Eye (tissue), 1 donor: ENCODE data around the gene CCDC18.
"Not testable (repeated sequence)": the region's sequence is repeated elsewhere in the genome, so short reads cannot be mapped to it uniquely, and the experiment has no call there.

Experiments used
- DNase-seq: peaks from one replicate; pipeline ENCODE4 v3.0.0-alpha.2; 2015

The CCDC18 gene

DNA sequence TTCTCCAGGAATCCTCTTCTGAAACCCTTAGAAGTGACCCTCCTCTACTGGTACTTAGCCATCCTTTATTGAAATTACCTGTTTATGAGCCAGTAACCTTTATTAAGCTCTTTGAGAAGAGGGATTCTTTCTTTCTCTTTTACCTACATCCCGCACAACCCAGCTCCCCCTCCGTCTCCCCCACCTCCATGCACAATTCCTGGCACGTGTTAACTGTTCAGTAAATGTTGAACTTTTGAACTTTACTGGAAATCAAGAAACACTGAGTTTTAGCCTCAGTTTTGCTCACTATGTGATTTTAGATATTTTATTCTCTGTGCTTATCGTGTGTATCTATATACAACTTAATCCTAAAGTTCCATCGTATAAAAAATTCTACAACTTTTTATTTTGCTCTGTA lies 2.1 kb upstream of the CCDC18 start:
- DNase-seq, result peak; percentile 42

DNA sequence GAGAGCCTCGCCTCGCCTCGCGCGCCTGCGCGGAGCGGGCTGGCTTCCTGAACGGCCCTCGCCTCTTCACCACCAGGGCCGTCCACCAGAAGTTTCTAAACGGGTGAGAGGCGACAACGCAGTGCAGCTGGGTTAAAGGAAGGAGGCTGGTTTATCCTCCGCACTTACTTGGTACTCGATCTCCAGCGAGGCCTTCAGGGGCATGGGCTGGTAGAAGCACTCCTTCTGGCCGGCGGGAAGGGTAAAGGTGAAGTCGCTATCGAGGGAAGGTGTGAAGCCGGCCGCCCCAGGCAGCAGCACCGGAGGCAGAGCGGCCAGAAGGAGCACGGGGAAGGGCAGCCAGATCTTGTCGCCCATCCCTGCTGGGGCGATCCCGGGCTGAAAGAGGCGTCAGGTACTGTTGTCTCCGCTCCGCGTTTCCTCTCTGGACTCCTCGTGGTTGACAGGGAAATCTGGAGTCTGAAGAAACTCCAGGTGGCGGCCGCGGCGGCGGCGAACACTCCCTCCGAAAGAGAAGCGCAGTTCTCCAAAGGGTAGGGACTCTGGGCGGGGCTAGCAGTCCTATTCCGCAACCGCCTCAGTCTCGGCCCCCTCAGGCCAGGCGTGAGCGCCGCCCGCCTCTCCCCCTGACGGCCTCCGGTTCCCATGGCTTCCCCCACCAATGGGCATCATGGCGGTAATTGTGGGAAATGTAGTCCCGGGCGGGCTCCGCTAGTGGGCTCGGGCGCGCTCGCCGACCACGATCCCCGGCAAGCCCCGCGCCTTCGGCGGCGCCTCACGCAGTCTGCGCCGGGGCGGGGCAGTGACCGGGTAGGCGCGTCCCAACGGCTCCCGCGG lies 420 bp upstream of the CCDC18 start, which contains the start of gene TMED5:
Gene TMED5 (minus strand): TSS at position 528 of the 837 bp plus-strand sequence. CDS start 171 bp downstream, at position 357.
- peak; percentile 99 for DNase-seq

DNA sequence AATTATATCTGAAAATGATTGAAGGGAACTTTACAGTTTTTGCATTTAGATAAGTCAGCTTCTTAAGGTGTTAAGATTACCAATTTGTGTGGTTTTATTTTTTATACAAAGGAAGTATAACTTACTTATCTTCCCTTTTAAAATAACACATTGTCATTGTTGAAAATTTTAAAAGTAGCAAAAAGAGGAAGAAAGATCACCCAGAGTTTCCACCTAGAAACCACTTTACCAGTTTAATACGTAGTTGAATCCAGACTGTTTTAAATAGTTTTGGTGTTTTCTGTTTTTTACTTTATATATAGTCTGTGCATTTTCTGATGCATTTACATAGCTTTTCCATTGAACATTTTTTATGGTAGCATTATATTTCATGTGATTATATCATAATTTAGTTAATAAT lies 6.1 kb downstream of the CCDC18 start:
- no peak for DNase-seq

DNA sequence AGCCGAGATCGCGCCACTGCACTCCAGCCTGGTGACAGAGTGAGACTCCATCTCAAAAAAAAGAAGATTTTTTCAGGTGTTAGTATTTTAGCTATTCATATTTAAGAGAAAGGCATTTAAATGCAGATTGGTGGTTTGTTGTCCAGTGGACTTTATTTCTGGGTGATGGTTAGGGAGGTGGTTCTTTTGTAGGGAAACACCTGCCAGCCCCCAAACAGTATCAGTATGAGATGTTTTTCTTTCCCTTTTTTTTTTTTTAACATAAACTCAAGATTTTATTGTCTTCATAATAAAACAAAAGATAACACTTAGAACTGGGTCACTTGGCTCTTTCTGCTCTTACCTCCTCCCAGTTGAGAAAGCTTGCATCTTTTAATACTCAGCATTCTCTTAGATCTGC lies 9.9 kb downstream of the CCDC18 start:
- no peak for DNase-seq

DNA sequence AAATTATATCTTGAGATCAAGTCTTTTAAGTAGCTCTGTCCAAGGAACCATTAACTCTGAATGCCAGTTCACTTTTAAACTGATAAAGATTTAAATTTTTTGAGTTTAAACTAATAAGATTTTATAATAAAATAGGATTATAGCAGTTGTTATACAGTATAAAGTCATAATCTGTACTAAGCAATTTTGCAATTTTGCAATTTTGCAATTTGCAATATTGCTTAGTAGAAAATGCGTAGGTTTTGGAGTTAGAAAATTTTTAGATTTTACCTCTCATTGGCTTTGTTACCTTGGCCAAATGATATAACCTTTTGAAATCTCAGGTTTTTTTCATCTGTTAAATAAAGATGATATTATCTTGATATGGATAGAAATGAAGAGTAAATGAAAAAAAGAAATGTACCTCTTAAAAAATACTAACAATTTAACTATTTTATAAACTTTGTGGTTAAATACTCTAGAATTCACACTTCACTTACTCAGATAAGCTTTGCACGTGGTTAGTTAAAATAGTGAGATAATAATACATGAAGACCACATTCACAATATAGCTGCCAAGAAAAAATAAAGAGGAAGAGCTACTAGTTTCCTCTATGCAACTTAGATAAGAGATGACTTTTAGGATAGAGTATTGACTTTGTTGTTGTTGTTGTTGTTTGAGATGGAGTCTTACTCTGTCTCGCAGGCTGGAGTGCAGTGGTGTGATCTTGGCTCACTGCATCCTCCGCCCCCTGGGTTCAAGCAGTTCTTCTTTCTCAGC lies 13.9 kb downstream of the CCDC18 start:
- no peak for DNase-seq

DNA sequence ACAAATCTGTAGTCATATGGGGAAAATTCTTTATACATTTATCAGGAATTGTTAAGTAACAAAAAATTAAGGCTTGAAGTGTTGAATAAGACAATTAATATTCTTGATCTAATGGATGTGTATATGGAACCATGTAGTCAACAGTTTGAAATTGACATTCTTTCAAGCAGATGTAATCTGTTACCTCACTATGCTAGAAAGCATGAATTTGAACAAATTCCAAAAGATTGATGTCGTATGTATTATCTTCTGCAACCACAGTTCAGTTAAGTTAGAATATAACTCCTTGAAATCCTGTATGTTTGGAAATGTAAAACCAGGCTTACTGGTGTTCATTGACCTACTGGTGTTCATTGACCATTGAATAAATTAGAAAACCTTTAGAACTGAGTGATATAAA lies 16.1 kb downstream of the CCDC18 start:
- DNase-seq, result no peak

DNA sequence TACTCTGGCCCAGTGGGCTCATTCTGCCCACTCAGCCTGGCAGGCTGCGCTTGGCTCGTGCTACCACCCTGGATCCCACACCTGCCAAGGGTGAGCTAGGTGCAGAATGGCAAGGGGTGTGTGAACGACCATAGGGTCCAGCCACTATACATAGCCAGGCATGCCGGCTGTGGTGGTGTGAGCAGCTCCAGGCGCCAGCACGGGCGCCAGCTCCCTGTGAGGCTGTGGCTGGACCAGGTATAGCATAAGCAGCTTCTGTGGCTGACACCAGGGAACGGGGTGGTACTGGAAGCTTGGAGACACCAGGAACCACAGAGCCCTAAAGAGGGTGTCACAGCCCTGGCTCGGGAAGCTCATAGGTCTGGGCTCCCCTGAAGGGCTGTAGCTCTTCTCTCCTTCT lies 18.6 kb downstream of the CCDC18 start:
- no peak for DNase-seq

DNA sequence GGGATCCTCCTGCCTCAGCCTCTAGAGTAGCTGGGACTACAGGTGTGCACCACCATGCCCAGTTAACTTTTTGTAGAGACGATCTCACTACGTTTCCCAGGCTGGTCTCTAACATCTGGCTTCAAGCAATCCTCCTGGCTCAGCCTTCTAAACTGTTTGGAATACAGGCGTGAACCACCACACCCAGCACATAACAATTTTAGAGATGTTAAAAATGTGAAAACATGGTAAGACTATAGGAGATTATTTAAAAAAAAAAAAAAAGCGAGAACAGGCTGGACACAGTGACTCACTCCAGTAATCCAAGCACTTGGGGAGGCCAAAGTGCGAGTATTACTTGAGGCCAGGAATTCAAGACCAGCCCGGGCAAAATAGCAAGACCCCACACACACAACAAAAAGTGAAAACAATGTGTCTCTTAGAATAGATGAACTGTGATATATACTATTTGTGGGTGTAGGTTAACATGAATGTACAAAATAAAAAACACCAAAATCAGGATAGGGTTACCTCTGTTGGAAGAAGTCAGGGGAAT lies 19.6 kb downstream of the CCDC18 start:
- no peak for DNase-seq

DNA sequence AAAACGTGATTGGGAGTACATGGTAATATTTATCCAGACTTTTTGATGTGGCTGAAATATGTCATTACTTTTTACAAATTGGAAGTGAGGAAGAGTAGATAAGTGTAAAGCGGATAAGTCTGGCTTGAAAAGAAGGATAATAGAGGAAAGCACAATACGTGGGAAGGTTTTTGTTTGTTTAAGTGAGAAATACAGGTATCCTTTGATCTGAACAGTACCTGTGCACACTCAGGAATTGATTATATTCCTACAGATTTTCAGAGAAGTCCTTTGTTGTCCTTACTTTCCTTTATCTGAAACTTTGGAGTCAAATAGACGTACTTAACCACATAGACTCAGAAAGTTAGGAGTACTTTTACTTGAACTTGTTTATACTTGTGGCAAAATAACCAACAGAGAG lies 20.2 kb downstream of the CCDC18 start:
- no peak for DNase-seq

DNA sequence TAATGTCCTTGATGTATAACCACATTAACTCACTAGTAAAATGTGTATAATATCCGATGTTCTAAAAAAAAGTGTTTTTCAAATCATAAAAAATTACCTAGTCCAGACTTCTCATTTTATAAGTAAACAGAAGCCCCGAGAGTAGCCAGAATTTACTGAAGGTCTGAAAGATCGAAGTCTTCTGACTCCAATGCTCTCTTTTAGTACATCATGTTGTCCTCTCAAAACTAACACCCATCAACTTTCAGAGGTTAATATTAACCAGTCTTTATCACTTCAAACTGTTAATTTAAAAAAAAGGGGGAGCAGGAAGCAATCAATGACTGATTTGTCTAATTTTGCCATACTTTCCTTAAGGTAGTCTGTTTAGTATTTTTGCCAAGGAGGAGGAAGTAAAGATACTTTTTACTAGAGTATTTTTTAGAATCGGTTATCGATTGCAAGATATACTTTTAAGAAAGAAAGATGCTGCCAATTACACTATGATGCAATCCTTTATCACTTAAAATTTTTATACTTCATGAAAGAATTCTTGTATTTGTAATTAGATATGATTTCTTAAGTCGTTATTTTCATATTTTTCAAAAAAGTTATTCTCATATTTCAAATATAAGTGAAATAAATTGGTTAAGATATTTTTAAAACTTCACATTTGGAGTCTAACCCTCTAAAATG lies 25.5 kb downstream of the CCDC18 start:
- DNase-seq, result no peak

DNA sequence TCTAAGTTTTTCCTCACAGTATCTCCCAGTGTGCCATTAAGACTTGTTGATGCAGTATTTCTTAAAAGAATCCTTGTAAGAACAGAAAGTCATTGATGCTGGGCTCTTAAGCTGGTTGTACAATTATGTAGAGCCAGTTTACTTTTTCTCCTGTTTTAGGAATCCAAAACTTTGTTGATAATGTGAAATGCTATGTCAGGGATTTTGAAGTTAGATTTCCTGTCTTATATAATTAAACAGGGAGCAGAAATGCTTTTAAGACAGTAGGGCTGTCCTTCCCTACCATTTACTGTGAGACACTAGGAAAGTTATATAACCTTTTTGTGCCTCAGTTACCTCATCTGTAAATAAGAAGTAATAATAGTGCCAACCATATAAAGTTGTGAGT lies 26.0 kb downstream of the CCDC18 start:
- DNase-seq, result no peak

DNA sequence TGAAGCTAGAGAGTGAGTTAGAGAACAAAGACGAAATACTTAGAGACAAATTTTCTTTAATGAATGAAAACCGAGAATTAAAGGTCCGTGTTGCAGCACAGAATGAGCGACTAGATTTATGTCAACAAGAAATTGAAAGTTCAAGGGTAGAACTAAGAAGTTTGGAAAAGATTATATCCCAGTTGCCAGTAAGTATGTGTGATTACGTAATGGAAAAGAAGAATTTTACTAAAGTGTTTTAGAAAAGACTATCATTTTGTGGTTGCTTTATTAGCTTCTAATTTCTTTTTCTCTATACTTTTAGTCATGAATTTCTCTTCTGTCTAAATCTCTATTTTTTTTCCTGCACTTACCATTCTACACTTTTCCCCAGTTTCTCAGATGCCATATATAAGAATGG lies 26.7 kb downstream of the CCDC18 start:
- DNase-seq, result no peak

DNA sequence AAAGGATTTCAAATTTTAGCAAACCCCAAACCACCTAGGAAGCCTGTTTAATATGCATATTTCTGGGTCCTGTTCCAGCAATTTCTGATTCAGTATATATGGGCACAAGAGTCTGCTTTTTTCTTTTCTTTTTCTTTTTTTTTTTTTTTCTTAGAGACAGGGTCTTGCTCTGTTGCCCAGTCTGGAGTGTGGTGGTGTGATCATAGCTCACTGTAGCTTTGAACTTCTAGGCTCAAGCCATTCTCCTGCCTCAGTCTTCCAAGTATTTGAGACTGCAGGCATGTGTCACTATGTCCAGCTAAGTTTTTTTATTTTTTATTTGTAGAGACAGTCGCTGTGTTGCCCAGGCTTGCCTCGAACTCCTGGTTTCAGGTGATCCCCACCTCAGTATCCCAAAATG lies 34.8 kb downstream of the CCDC18 start:
- no peak for DNase-seq

DNA sequence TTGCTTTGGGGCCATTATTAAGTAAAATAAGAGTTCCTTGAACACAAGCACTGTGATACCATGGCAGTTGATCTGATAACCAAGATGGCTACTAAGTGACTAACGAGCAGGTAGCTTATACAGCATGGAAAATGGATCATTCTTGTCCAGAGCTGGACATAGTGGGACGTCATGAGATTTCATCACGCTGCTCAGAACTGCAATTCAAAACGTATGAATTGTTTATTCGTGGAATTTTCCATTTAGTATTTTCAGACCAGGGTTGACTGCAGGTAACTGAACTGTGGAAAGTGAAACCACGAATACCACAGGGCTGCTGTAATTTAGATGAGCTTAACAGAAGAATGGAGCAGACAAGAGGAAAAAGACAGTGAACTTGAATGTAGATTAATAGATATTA lies 38.9 kb downstream of the CCDC18 start:
- no peak for DNase-seq

DNA sequence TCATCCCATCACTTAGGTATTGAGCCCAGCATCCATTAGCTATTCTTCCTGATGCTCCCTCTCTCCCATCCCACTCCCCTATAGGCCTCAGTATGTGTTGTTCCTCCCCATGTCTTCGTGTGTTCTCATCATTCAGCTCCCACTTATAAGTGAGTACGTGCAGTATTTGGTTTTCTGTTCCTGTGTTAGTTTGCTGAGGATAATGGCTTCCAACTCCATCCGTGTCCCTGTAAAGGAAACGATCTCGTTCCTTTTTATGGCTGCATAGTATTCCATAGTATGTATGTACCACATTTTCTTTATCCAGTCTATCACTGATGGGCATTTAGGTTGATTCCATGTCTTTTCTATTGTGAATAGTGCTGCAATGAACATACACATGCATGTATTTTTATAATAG lies 40.2 kb downstream of the CCDC18 start:
- not testable (repeated sequence) for DNase-seq

DNA sequence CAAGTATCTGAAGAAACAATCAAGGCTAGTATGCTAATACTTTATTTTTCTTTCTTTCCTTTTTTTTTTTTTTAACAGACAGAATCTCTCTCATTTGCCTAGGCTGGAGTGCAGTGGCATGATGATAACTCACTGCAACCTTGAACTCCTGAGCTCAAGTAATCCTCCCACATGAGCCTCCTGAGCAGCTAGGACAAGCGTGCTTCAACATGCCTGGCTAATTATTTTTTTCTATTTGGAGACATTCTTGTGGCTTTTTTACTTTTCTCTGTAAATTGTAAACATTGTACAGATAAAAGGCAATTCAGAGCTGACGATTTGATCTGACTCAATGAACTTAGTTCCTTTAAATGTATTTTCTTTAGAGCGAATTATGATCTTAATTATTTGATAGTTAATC lies 41.4 kb downstream of the CCDC18 start:
- DNase-seq, result no peak

DNA sequence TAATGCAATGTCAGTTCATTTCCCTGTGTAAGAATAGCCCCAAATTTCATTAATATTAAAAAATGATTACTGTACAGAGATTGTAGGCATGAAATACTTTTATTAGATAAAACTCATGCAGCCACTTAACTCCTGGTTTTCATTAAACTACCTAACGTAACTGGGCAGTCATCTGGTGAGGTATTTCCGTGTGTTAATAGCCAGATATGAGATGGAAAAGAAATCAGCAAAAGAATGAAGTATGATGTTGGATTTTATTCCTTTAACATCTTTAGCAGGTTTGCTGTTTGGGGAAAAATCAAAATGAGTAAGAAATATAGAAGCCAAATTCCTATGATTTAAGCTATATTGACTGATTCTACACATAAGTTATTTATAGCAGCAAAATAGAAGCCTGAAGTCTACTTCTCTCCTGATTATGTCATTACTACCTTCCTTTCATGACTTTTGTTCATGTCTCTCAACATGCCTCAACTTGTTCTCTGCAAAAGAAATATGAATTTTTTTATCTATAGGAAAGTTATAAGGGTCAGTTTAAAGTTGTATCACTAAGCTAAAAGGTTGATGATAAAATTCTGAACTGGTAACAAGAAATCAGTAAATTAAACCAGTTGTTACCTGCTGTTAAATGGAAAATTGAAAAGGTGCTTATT lies 42.6 kb downstream of the CCDC18 start:
- no peak for DNase-seq

DNA sequence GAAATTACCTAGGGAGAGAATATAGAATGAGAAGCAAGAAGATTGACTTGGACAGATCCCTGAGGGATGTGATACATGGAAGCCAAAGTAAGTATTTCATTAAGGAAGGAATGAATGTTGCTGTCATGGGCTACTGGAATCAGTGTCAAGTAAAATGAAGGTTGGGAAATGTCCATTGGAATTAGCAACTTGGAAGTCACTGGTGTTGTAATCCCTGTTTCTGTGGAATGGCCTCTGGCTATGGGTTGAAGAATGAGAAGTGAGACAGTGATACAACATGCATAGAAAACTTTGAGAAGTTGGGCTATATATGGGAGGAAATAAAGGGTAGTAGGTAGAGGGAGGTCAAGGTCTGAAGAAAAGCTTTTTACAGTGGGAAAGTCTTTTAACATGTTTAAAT lies 54.7 kb downstream of the CCDC18 start:
- no peak for DNase-seq

DNA sequence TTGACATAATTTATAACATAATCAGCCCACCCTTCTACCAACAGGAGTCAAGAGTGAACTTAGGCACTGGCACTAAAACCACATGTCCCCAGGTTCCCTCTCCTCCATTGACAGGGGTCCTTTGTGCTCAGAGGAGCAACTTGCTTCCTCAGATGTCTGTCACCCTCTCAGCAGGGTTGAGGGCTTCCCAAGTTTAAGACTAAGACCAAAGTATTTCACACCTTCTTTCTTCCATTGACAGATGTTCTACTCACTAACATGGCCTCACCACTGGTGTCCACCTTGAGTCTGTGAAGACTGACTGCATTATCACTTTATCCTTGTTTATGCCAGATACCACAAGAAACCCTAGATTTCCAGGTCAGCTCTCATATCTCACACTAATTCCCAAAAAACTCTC lies 56.5 kb downstream of the CCDC18 start:
- DNase-seq, result no peak

DNA sequence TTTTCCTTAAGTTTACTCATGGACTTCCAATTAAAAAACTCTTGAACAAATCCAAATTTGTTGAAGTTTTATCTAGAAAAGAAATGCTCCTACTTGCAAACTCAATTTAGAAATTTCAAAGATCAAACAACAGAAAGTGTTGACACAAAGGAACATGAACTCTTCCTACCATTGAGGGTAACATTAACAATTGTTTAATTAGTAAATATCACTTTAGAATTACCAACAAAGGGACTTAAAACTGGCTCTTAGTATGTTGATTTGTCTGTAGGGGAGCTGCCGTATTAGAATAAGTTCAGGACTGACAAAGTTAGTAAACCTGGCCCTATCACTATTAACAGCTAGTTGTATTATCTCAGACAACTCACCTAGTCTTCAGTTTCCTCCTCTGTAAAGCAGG lies 57.9 kb downstream of the CCDC18 start:
- DNase-seq, result no peak

DNA sequence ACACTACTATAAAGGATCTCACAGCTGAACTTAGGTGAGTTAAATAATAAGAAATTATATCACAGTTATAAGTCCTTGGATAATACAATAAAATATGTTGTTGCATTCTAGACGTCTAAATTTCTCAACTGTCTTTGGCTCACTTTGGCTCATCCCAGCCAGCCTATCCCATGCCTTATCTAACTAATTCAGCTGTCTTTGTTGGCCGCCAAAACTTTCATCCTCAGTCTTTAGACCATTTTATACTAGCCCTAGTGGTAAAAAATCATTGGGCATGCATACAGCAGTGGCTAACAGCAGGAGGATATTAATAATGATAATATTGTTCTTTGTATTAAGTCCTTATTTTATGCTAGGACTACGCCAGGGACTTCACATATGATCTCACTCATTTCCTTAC lies 59.3 kb downstream of the CCDC18 start:
- DNase-seq, result no peak

DNA sequence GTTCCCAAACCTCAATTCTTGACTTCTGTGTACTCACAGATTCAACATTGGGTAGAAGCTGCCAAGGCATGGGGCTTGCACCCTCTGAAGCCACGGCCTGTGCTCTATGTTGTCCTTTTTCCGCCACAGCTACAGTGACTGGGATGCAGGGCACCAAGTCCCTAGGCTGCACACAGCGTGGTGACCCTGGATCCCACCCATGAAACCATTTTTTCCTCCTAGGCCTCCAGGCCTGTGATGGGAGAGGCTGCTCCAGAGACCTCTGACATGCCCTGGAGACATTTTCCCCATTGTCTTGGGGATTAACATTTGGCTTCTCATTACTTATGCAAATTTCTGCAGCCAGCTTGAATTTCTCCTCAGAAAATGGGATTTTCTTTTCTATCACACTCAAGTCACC lies 62.7 kb downstream of the CCDC18 start:
- not testable (repeated sequence) for DNase-seq
